ENCODE measurements around the gene MACF1.

The MACF1 gene

GRCh38 chr1:39305555-39305954 lies 101.1 kb downstream of the MACF1 start:
- DNase-seq: no peak

GRCh38 chr1:39310015-39310414 lies 105.5 kb downstream of the MACF1 start:
- DNase-seq: no peak

- DNase-seq: no peak
Measured at GRCh38 chr1:39310691-39311090, 106.2 kb downstream of the MACF1 start.

- DNase-seq: no peak
Measured at GRCh38 chr1:39317111-39317510, 112.6 kb downstream of the MACF1 start.

- no peak for DNase-seq
Measured at GRCh38 chr1:39317910-39318633, 113.6 kb downstream of the MACF1 start.

GRCh38 chr1:39321979-39322378 lies 117.5 kb downstream of the MACF1 start:
- no peak for DNase-seq

- no peak for DNase-seq
Measured at GRCh38 chr1:39322431-39322830, 117.9 kb downstream of the MACF1 start.

- no peak for DNase-seq
Measured at GRCh38 chr1:39324888-39325287, 120.4 kb downstream of the MACF1 start.

GRCh38 chr1:39326836-39327235 lies 122.3 kb downstream of the MACF1 start:
- DNase-seq: no peak

GRCh38 chr1:39328095-39328494 lies 123.6 kb downstream of the MACF1 start:
- DNase-seq: no peak

GRCh38 chr1:39328586-39329121 lies 124.2 kb downstream of the MACF1 start:
- DNase-seq: no peak

GRCh38 chr1:39331647-39332046 lies 127.2 kb downstream of the MACF1 start:
- no peak for DNase-seq

- DNase-seq: no peak
Measured at GRCh38 chr1:39332291-39332690, 127.8 kb downstream of the MACF1 start.

- DNase-seq: no peak
Measured at GRCh38 chr1:39332828-39333227, 128.3 kb downstream of the MACF1 start.

- DNase-seq: no peak
Measured at GRCh38 chr1:39333296-39333695, 128.8 kb downstream of the MACF1 start.

GRCh38 chr1:39335216-39335615 lies 130.7 kb downstream of the MACF1 start:
- DNase-seq: no peak

GRCh38 chr1:39337067-39337466 lies 132.6 kb downstream of the MACF1 start:
- DNase-seq: no peak

- DNase-seq: no peak
Measured at GRCh38 chr1:39342776-39343175, 138.3 kb downstream of the MACF1 start.

- no peak for DNase-seq
Measured at GRCh38 chr1:39344394-39345154, 140.1 kb downstream of the MACF1 start.

GRCh38 chr1:39346872-39347271 lies 142.4 kb downstream of the MACF1 start:
- DNase-seq: no peak

- DNase-seq: no peak
Measured at GRCh38 chr1:39348278-39348677, 143.8 kb downstream of the MACF1 start.

- DNase-seq: no peak
Measured at GRCh38 chr1:39352881-39353280, 148.4 kb downstream of the MACF1 start.

- DNase-seq: peak in 1 of 2 experiments; percentile 6
Measured at GRCh38 chr1:39354572-39354971, 150.1 kb downstream of the MACF1 start.

GRCh38 chr1:39358491-39358890 lies 154.0 kb downstream of the MACF1 start:
- DNase-seq: no peak
